ENCODE measurements around the gene GAD1.

The GAD1 gene

GRCh38 chr2:170818036-170818751, 1.5 kb downstream of the GAD1 start:
- no peak overlapping the region for H3K9ac ChIP-seq (ENCODE audit: low read depth in 1 of 2, low read length in 2 of 2)
- H3K27me3 ChIP-seq (ENCODE audit: control insufficient read depth in 1 of 2, insufficient read depth in 2 of 2, low read length in 2 of 2) = peaks cover 86 to 94% of the 10 kb centered on the region in 2 donors
- no peaks in the 10 kb centered on the region for H3K36me3 ChIP-seq (ENCODE audit: control insufficient read depth in 1 of 2, insufficient read depth in 2 of 2, low read length in 2 of 2)
- peak overlapping the region; percentile 44 to 64 for H3K4me3 ChIP-seq (ENCODE audit: low read depth in 1 of 2, low read length in 2 of 2)
- H3K9me3 ChIP-seq (ENCODE audit: control insufficient read depth in 1 of 2, low read length in 2 of 2) = no peaks in the 10 kb centered on the region
- H3K27ac ChIP-seq (ENCODE audit: low read depth, low read length) = no peak overlapping the region
- H3K4me1 ChIP-seq (ENCODE audit: control insufficient read depth in 1 of 2, insufficient read depth in 2 of 2, low read length in 2 of 2) = peaks cover 38 to 61% of the 10 kb centered on the region in 2 donors

GRCh38 chr2:170818752-170819470, 2.2 kb downstream of the GAD1 start:
- H3K27me3 ChIP-seq (ENCODE audit: control insufficient read depth in 1 of 2, insufficient read depth in 2 of 2, low read length in 2 of 2) = peaks cover 84 to 92% of the 10 kb centered on the region in 2 donors
- no peaks in the 10 kb centered on the region for H3K9me3 ChIP-seq (ENCODE audit: control insufficient read depth in 1 of 2, low read length in 2 of 2)
- no peak overlapping the region for H3K9ac ChIP-seq (ENCODE audit: low read depth in 1 of 2, low read length in 2 of 2)
- no peaks in the 10 kb centered on the region for H3K36me3 ChIP-seq (ENCODE audit: control insufficient read depth in 1 of 2, insufficient read depth in 2 of 2, low read length in 2 of 2)
- H3K27ac ChIP-seq (ENCODE audit: low read depth, low read length) = no peak overlapping the region
- H3K4me1 ChIP-seq (ENCODE audit: control insufficient read depth in 1 of 2, insufficient read depth in 2 of 2, low read length in 2 of 2) = peaks cover 35 to 61% of the 10 kb centered on the region in 2 donors
- H3K4me3 ChIP-seq (ENCODE audit: low read depth in 1 of 2, low read length in 2 of 2) = no peak overlapping the region

- Histone ChIP-seq H3K4me3 (ENCODE audit: low read depth in 1 of 2, low read length in 2 of 2) (peak overlapping the region; percentile 53 to 57), H3K27ac (ENCODE audit: low read depth, low read length) (no peak overlapping the region), H3K27me3 (ENCODE audit: control insufficient read depth in 1 of 2, insufficient read depth in 2 of 2, low read length in 2 of 2) (peaks cover 84 to 91% of the 10 kb centered on the region in 2 donors), H3K4me1 (ENCODE audit: control insufficient read depth in 1 of 2, insufficient read depth in 2 of 2, low read length in 2 of 2) (peaks cover 35 to 61% of the 10 kb centered on the region in 2 donors), H3K36me3 (ENCODE audit: control insufficient read depth in 1 of 2, insufficient read depth in 2 of 2, low read length in 2 of 2) (no peaks in the 10 kb centered on the region), H3K9me3 (ENCODE audit: control insufficient read depth in 1 of 2, low read length in 2 of 2) (no peaks in the 10 kb centered on the region), H3K9ac (ENCODE audit: low read depth in 1 of 2, low read length in 2 of 2) (no peak overlapping the region)
Observed at GRCh38 chr2:170819680-170820664, 3.3 kb downstream of the GAD1 start.

- Histone ChIP-seq H3K4me1 (ENCODE audit: control insufficient read depth in 1 of 2, insufficient read depth in 2 of 2, low read length in 2 of 2) (peaks cover 33 to 55% of the 10 kb centered on the region in 2 donors), H3K4me3 (ENCODE audit: low read depth in 1 of 2, low read length in 2 of 2) (peak overlapping the region; percentile 53 to 57), H3K27me3 (ENCODE audit: control insufficient read depth in 1 of 2, insufficient read depth in 2 of 2, low read length in 2 of 2) (peaks cover 82 to 90% of the 10 kb centered on the region in 2 donors), H3K27ac (ENCODE audit: low read depth, low read length) (no peak overlapping the region), H3K36me3 (ENCODE audit: control insufficient read depth in 1 of 2, insufficient read depth in 2 of 2, low read length in 2 of 2) (no peaks in the 10 kb centered on the region), H3K9me3 (ENCODE audit: control insufficient read depth in 1 of 2, low read length in 2 of 2) (no peaks in the 10 kb centered on the region), H3K9ac (ENCODE audit: low read depth in 1 of 2, low read length in 2 of 2) (no peak overlapping the region)
Observed at GRCh38 chr2:170820757-170821530, 4.3 kb downstream of the GAD1 start.

DNA sequence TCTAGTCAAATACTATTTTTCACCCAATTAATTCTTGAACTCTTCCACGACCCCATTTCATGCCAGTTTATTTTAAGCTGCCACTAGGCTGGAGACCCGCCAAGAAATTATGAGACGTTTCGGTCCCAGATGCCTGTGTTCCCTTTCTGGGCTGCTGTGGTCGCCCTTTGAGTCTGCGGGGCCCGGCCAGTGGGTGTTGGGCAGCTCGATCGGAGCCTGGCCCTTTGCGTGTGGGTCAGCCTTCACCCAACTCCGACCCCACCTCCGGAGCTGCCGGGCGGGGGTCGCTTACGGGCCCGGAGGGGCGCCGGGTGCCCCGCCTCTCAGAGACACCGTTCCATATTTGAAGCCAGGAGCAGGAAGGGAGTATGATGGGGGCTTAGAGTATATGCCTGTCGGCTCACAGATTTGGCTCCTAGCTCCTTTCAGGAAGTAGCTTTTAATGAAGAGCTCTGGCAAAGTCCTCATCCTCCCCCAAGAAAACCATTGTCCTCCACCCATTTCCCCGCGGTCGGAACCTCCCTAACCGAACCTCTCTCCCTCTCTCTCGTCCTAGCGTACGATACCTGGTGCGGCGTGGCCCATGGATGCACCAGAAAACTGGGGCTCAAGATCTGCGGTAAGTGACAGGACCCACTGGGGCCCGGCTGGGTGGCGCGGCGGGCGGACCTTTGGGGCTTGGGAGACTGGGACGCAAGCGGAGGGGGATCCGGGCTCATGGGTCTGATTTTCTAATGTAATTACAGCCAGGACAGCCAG, 5.0 kb downstream of the GAD1 start:
- Histone ChIP-seq H3K9ac (ENCODE audit: low read depth in 1 of 2, low read length in 2 of 2) (no peak overlapping the region), H3K36me3 (ENCODE audit: control insufficient read depth in 1 of 2, insufficient read depth in 2 of 2, low read length in 2 of 2) (no peaks in the 10 kb centered on the region), H3K27me3 (ENCODE audit: control insufficient read depth in 1 of 2, insufficient read depth in 2 of 2, low read length in 2 of 2) (peaks cover 80 to 86% of the 10 kb centered on the region in 2 donors), H3K4me1 (ENCODE audit: control insufficient read depth in 1 of 2, insufficient read depth in 2 of 2, low read length in 2 of 2) (peaks cover 27 to 50% of the 10 kb centered on the region in 2 donors), H3K4me3 (ENCODE audit: low read depth in 1 of 2, low read length in 2 of 2) (no peak overlapping the region), H3K9me3 (ENCODE audit: control insufficient read depth in 1 of 2, low read length in 2 of 2) (no peaks in the 10 kb centered on the region), H3K27ac (ENCODE audit: low read depth, low read length) (no peak overlapping the region)

GRCh38 chr2:170822290-170823087, 5.8 kb downstream of the GAD1 start:
- Histone ChIP-seq H3K27ac (ENCODE audit: low read depth, low read length) (no peak overlapping the region), H3K4me1 (ENCODE audit: control insufficient read depth in 1 of 2, insufficient read depth in 2 of 2, low read length in 2 of 2) (peaks cover 27 to 44% of the 10 kb centered on the region in 2 donors), H3K4me3 (ENCODE audit: low read depth in 1 of 2, low read length in 2 of 2) (peak overlapping the region; percentile 11 to 36), H3K9me3 (ENCODE audit: control insufficient read depth in 1 of 2, low read length in 2 of 2) (no peaks in the 10 kb centered on the region), H3K36me3 (ENCODE audit: control insufficient read depth in 1 of 2, insufficient read depth in 2 of 2, low read length in 2 of 2) (no peaks in the 10 kb centered on the region), H3K9ac (ENCODE audit: low read depth in 1 of 2, low read length in 2 of 2) (no peak overlapping the region), H3K27me3 (ENCODE audit: control insufficient read depth in 1 of 2, insufficient read depth in 2 of 2, low read length in 2 of 2) (peaks cover 79 to 83% of the 10 kb centered on the region in 2 donors)

DNA sequence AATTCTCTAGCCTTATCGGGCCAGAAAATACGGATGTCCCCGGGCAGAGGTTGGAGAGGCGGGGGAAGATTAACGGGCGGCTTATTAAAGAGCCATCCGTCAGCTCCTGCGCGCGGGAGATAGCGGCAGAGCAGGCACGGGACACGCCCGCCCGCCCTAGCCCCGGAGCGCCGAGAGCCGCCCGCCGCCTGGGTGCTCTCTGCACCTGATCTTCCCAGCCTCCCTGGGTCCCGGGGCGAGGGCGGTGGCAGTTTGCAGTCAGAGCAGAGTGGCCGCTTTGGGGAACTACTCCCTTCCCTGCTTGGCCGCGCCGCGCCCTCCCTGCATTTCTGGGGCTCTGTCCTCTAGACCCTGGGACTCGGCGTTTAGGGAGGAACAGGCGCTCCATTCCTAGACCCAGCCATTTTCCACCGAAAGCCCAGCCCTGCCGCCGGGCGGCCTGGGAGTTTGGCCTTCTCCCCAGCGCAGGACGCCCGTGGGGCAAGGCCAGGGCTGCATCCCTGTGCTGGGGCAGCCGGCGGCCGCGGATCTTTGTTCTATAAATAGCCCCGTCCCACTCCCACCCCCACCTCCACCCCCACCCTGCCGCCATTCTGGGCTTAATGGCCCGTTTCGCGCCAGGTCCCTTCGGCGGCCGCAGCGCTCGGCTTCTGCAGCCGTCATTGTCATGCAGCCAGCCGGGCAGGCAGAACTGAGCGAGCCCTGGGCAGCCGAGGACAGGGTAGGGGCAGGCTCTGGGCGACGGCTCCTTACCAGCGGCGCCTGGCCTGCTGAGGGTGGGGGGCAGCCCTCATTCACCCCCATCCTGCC, 6.6 kb downstream of the GAD1 start:
- Histone ChIP-seq H3K9me3 (ENCODE audit: control insufficient read depth in 1 of 2, low read length in 2 of 2) (no peaks in the 10 kb centered on the region), H3K4me3 (ENCODE audit: low read depth in 1 of 2, low read length in 2 of 2) (no peak overlapping the region), H3K27me3 (ENCODE audit: control insufficient read depth in 1 of 2, insufficient read depth in 2 of 2, low read length in 2 of 2) (peaks cover 70 to 83% of the 10 kb centered on the region in 2 donors), H3K27ac (ENCODE audit: low read depth, low read length) (no peak overlapping the region), H3K9ac (ENCODE audit: low read depth in 1 of 2, low read length in 2 of 2) (no peak overlapping the region), H3K4me1 (ENCODE audit: control insufficient read depth in 1 of 2, insufficient read depth in 2 of 2, low read length in 2 of 2) (peaks cover 26 to 37% of the 10 kb centered on the region in 2 donors), H3K36me3 (ENCODE audit: control insufficient read depth in 1 of 2, insufficient read depth in 2 of 2, low read length in 2 of 2) (no peaks in the 10 kb centered on the region)

DNA sequence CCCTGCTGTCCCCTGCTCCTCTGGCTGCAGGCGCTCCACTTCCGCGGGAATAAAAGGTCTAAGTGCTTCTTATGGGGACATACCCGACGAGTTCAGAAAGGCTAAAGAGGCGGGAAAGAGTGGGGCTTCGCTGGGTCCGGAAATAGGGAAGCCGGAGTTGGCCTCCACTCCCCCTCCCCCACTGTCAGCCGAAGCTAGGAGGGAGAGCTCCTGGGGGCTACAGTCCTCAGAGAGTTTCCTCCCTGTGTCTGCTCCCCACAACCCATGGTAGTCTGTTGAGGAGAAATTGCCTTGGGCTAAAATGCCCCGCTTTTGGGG, 7.2 kb downstream of the GAD1 start:
- H3K4me3 ChIP-seq (ENCODE audit: low read depth in 1 of 2, low read length in 2 of 2) = no peak overlapping the region
- H3K27ac ChIP-seq (ENCODE audit: low read depth, low read length) = no peak overlapping the region
- no peak overlapping the region for H3K9ac ChIP-seq (ENCODE audit: low read depth in 1 of 2, low read length in 2 of 2)
- no peaks in the 10 kb centered on the region for H3K36me3 ChIP-seq (ENCODE audit: control insufficient read depth in 1 of 2, insufficient read depth in 2 of 2, low read length in 2 of 2)
- H3K9me3 ChIP-seq (ENCODE audit: control insufficient read depth in 1 of 2, low read length in 2 of 2) = no peaks in the 10 kb centered on the region
- H3K27me3 ChIP-seq (ENCODE audit: control insufficient read depth in 1 of 2, insufficient read depth in 2 of 2, low read length in 2 of 2) = peaks cover 65 to 78% of the 10 kb centered on the region in 2 donors
- peaks cover 21 to 32% of the 10 kb centered on the region in 2 donors for H3K4me1 ChIP-seq (ENCODE audit: control insufficient read depth in 1 of 2, insufficient read depth in 2 of 2, low read length in 2 of 2)
